ENCODE measurements around the gene SPATA16.
A peak's percentile ranks its signal among the peaks of the same experiment; 100 is the strongest.
"Not testable (repeated sequence)": the region's sequence is repeated elsewhere in the genome, so short reads cannot be mapped to it uniquely, and the experiment has no call there.

SPATA16 gene

GRCh38 chr3:173140986-173141385 is at the start of gene SPATA16:
TSS of gene SPATA16 (minus strand) at chr3:173141235. CDS start at chr3:173117731, 23,504 bp downstream.
- DNase-seq, result no peak

- not testable (repeated sequence) for DNase-seq
Observed at GRCh38 chr3:173183022-173183421, 42.0 kb upstream of the SPATA16 start.

DNA sequence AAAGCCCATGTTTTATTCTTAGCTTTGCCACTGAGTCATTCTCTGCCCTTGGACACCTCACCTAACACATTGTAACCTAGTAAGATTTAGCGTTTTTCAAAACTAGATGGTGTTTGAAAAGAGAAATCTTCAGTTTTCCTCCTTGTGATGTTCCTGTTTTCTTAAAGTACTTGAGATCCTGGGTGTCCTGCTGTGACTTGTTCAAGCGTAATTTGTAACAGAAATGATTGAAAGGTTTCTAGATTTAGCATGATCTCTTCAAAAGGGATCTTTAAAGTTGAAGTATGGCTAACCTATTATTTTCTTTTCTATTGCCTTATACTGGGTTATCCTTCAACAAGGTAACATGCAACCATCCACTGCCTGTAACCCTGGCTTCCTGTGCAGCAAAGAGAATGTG is 32.6 kb upstream of the SPATA16 start:
- no peak for DNase-seq

- not testable (repeated sequence) for DNase-seq
Observed at GRCh38 chr3:173159139-173159538, 18.1 kb upstream of the SPATA16 start.

GRCh38 chr3:173156533-173156932 is 15.5 kb upstream of the SPATA16 start:
- not testable (repeated sequence) for DNase-seq

DNA sequence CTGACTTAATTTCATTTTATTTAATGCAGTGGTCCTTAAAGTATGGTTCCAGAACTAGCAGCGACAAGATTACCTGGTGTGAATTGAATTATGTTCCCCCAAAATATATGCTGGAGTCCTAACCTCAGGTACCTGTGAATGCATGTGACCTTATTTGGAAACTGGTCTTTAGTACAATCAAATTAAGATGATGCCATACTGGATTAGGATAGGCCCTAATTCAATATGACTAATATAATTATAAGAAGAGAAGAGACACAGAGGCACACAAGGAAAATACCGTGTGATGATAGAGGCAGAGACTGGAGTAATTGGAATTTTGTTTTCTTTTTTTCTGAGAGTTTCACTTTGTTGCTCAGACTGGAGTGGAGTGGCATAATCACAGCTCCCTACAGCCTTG is 12.6 kb upstream of the SPATA16 start:
- DNase-seq, result no peak

- DNase-seq, result no peak
Observed at GRCh38 chr3:173139420-173139819, 1.6 kb downstream of the SPATA16 start.

- no peak for DNase-seq
Observed at GRCh38 chr3:173138026-173138425, 3.0 kb downstream of the SPATA16 start.

- peak; percentile 2 for DNase-seq
Observed at GRCh38 chr3:173135059-173135458, 6.0 kb downstream of the SPATA16 start.

DNA sequence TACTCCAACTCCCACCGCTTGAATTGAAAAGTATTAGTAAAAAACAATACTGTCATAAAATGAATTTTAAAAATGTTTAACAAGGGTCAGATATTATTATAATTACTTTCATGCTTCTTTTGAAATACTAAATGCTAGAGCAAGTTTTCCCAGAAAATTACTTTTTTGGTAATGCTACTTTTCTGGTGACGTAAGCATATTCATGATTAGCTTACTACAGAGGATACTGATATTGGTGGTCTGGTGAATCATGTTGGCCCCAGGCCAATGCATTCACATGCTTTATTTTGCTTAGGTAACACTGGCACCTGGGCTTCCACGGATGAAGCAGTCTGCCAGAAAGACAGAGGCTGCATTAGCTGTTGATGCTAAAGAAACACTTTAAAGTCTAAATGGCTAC is 12.4 kb downstream of the SPATA16 start:
- DNase-seq, result no peak

DNA sequence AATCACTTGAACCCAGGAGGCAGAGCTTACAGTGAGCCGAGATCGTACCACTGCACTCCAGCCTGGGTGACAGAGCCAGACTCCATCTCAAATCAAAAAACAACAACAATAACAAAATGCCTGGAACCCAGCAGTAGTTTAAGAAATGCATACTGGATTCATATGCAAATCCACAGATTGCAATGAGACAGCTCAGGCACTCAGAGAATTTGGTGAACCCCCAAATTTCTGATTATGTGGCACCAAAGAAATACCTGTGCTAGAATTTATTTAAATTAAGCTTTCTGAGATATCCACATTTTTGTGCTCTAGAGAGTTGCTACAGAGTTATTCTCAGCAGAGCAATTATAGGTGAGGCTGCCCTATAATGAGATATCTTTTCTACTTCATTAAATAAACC is 29.7 kb downstream of the SPATA16 start:
- no peak for DNase-seq

- peak; percentile 1 for DNase-seq
Observed at GRCh38 chr3:173109143-173109542, 31.9 kb downstream of the SPATA16 start.

- no peak for DNase-seq
Observed at GRCh38 chr3:173103469-173103868, 37.6 kb downstream of the SPATA16 start.

- no peak for DNase-seq
Observed at GRCh38 chr3:173098959-173099358, 42.1 kb downstream of the SPATA16 start.

- DNase-seq, result no peak
Observed at GRCh38 chr3:173096994-173097785, 43.8 kb downstream of the SPATA16 start.

- DNase-seq, result no peak
Observed at GRCh38 chr3:173096140-173096539, 44.9 kb downstream of the SPATA16 start.

DNA sequence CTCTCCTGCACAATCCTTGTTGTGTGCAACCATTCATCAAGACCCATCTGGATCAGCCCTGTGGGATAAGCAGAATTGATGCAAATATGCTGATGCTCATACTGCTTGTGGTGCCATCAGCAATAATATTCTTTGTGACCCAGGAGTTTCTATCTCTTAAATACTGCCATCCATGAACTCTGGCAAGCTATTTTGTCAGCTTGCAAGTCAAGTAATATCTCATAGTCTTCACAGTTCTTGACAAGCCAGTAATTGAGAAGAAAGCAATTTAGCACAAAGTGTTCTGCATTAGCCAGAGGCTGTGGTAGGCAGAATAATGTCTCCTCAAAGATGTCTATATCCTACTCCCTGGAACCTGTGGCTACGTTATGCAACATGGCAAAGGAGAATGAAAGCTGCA is 49.0 kb downstream of the SPATA16 start:
- DNase-seq, result no peak

GRCh38 chr3:173090492-173090891 is 50.5 kb downstream of the SPATA16 start:
- DNase-seq, result no peak

DNA sequence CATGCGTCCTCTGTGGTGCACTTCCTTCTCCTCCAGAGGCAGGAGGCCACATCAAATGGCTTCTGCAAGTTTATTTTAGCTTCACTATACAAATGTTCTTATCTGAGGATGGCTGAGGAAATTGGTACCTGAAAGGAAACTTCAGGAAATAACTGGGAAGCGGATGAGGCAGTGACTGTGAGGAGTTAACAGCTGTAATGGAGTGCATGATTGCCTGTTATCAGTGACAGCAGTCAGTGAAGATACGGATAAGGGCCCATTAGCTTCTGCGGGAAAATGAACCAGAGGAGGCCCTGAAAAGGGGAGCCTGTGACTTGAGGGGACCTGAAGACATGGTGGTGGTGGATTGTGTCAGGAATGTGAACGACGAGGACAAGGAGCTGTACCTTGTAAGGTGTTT is 51.8 kb downstream of the SPATA16 start:
- DNase-seq, result no peak

DNA sequence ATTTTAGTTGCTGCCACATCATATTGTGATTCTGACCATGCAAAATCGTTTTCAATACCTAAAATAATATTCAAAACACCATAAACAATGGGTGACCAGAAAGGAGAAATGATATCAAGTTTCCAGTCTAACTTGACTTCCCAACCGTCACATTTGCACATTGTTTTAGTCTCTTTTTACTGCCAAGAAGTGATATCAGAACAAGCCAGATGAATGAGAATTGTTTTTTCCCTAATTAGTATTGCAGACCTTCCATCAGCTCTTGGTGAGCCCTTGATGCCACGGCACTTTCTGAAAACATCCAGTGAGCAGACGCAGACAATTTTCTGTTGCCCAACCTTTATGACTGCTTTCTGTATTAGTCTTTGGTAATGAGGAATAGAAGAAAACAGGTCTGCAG is 62.5 kb downstream of the SPATA16 start:
- DNase-seq, result no peak

GRCh38 chr3:173066044-173067004 is 74.7 kb downstream of the SPATA16 start:
- DNase-seq, result peak; percentile 68

DNA sequence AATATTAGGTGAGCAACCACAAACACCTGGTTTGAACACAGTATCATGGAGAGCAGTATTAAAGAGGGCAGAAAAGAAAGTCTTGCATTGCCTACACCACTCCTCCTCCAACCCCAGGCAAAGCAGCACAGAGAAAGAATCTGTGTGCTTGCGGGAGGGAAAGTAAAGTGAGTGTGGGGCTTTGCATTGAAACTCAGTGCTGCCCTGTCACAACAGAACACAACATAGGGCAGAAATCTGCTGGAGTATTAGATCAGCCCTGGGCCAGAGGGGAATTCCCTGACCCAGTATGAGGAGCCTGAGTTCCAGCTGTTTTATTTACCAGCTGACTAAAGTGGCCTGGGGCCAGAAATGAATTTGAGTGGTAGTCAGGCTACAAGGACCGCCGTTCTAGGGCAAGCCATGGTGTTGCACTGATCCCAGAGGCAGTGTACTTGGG is 75.5 kb downstream of the SPATA16 start:
- no peak for DNase-seq

GRCh38 chr3:173064631-173065030 is 76.4 kb downstream of the SPATA16 start:
- no peak for DNase-seq

GRCh38 chr3:173058229-173058628 is 82.8 kb downstream of the SPATA16 start:
- no peak for DNase-seq
